Measurements from ENCODE around the gene NINJ1.
"Not testable (repeated sequence)": the region's sequence is repeated elsewhere in the genome, so short reads cannot be mapped to it uniquely, and the experiment has no call there.

Gene NINJ1

GRCh38 chr9:93161786-93162562 lies 27.9 kb upstream of the NINJ1 start:
- no peak overlapping the region for H3K4me3 ChIP-seq (ENCODE audit: low read length)
- no peak for DNase-seq (ENCODE audit: low read depth, low spot score)

- DNase-seq (ENCODE audit: low read depth, low spot score) = no peak
- H3K4me3 ChIP-seq (ENCODE audit: low read length) = no peak overlapping the region
Measured at GRCh38 chr9:93159601-93160471, 25.8 kb upstream of the NINJ1 start.

GRCh38 chr9:93156475-93157008 lies 22.5 kb upstream of the NINJ1 start:
- H3K4me3 ChIP-seq (ENCODE audit: low read length) = no peak overlapping the region
- no peak for DNase-seq (ENCODE audit: low read depth, low spot score)

GRCh38 chr9:93155716-93156474 lies 21.8 kb upstream of the NINJ1 start:
- H3K4me3 ChIP-seq (ENCODE audit: low read length) = no peak overlapping the region
- no peak for DNase-seq (ENCODE audit: low read depth, low spot score)

- DNase-seq (ENCODE audit: low read depth, low spot score) = no peak
- no peak overlapping the region for H3K4me3 ChIP-seq (ENCODE audit: low read length)
Measured at GRCh38 chr9:93154293-93154903, 20.3 kb upstream of the NINJ1 start.

GRCh38 chr9:93151097-93151784 lies 17.2 kb upstream of the NINJ1 start:
- H3K4me3 ChIP-seq (ENCODE audit: low read length) = no peak overlapping the region
- no peak for DNase-seq (ENCODE audit: low read depth, low spot score)

- no peak overlapping the region for H3K4me3 ChIP-seq (ENCODE audit: low read length)
- DNase-seq (ENCODE audit: low read depth, low spot score) = no peak
Measured at GRCh38 chr9:93149361-93149760, 15.3 kb upstream of the NINJ1 start.

- no peak for DNase-seq (ENCODE audit: low read depth, low spot score)
- H3K4me3 ChIP-seq (ENCODE audit: low read length) = no peak overlapping the region
Measured at GRCh38 chr9:93148721-93149120, 14.7 kb upstream of the NINJ1 start.

- H3K4me3 ChIP-seq (ENCODE audit: low read length) = no peak overlapping the region
- DNase-seq (ENCODE audit: low read depth, low spot score) = no peak
Measured at GRCh38 chr9:93147632-93148031, 13.6 kb upstream of the NINJ1 start.

- not testable (repeated sequence) for H3K4me3 ChIP-seq (ENCODE audit: low read length); DNase-seq (ENCODE audit: low read depth, low spot score)
Measured at GRCh38 chr9:93146696-93147095, 12.6 kb upstream of the NINJ1 start.

- DNase-seq (ENCODE audit: low read depth, low spot score) = peak; percentile 88
- 0 out of 2 replicates have a peak overlapping the region, but pooled peaks have one; percentile 7 for H3K4me3 ChIP-seq (ENCODE audit: low read length)
Measured at GRCh38 chr9:93143830-93144530, 9.9 kb upstream of the NINJ1 start.

GRCh38 chr9:93141771-93142483 lies 7.9 kb upstream of the NINJ1 start:
- no peak for DNase-seq (ENCODE audit: low read depth, low spot score)
- H3K4me3 ChIP-seq (ENCODE audit: low read length) = no peak overlapping the region

GRCh38 chr9:93139365-93140182 lies 5.5 kb upstream of the NINJ1 start:
- DNase-seq (ENCODE audit: low read depth, low spot score) = no peak
- no peak overlapping the region for H3K4me3 ChIP-seq (ENCODE audit: low read length)

GRCh38 chr9:93138171-93138764 lies 4.2 kb upstream of the NINJ1 start:
- no peak for DNase-seq (ENCODE audit: low read depth, low spot score)
- no peak overlapping the region for H3K4me3 ChIP-seq (ENCODE audit: low read length)

GRCh38 chr9:93137362-93137761 lies 3.3 kb upstream of the NINJ1 start:
- DNase-seq (ENCODE audit: low read depth, low spot score) = no peak
- H3K4me3 ChIP-seq (ENCODE audit: low read length) = no peak overlapping the region

- H3K4me3 ChIP-seq (ENCODE audit: low read length) = no peak overlapping the region
- no peak for DNase-seq (ENCODE audit: low read depth, low spot score)
Measured at GRCh38 chr9:93136011-93136440, 2.0 kb upstream of the NINJ1 start.

All from Jurkat, Clone E6-1 (cell line).